NCI-H187 (cell line): Measurements from ENCODE around the gene PCDH15.

Experiments
- DNase-seq, 2 experiments: peaks; one replicate each; lab custom pipeline; 2025; lab: John Stamatoyannopoulos, UW

The PCDH15 gene

GRCh38 chr10:54800741-54801421 is at the start of gene PCDH15:
PCDH15 (minus strand) TSS chr10:54801231; CDS start chr10:54664262, 136,969 bp downstream.
- no peak for DNase-seq

GRCh38 chr10:54843932-54844331 is 42.9 kb upstream of the PCDH15 start:
- DNase-seq: no peak

GRCh38 chr10:54843085-54843646 is 42.1 kb upstream of the PCDH15 start:
- no peak for DNase-seq

- no peak for DNase-seq
Measured at GRCh38 chr10:54837479-54837878, 36.4 kb upstream of the PCDH15 start.

- no peak for DNase-seq
Measured at GRCh38 chr10:54833029-54833428, 32.0 kb upstream of the PCDH15 start.

GRCh38 chr10:54826994-54827560 is 26.0 kb upstream of the PCDH15 start:
- DNase-seq: no peak

- no peak for DNase-seq
Measured at GRCh38 chr10:54815583-54815982, 14.6 kb upstream of the PCDH15 start.

- no peak for DNase-seq
Measured at GRCh38 chr10:54808186-54808935, 7.3 kb upstream of the PCDH15 start.

- DNase-seq: no peak
Measured at GRCh38 chr10:54799506-54799905, 1.5 kb downstream of the PCDH15 start.

- no peak for DNase-seq
Measured at GRCh38 chr10:54797636-54798321, 3.3 kb downstream of the PCDH15 start.

- no peak for DNase-seq
Measured at GRCh38 chr10:54796881-54797280, 4.2 kb downstream of the PCDH15 start.

GRCh38 chr10:54776622-54777021 is 24.4 kb downstream of the PCDH15 start:
- no peak for DNase-seq

- no peak for DNase-seq
Measured at GRCh38 chr10:54772468-54773122, 28.4 kb downstream of the PCDH15 start.

GRCh38 chr10:54769051-54769450 is 32.0 kb downstream of the PCDH15 start:
- no peak for DNase-seq

GRCh38 chr10:54758791-54759190 is 42.2 kb downstream of the PCDH15 start:
- DNase-seq: no peak

GRCh38 chr10:54749623-54750022 is 51.4 kb downstream of the PCDH15 start:
- no peak for DNase-seq

GRCh38 chr10:54745436-54745835 is 55.6 kb downstream of the PCDH15 start:
- no peak for DNase-seq

- no peak for DNase-seq
Measured at GRCh38 chr10:54742416-54742815, 58.6 kb downstream of the PCDH15 start.

GRCh38 chr10:54728511-54728910 is 72.5 kb downstream of the PCDH15 start:
- DNase-seq: no peak

- no peak for DNase-seq
Measured at GRCh38 chr10:54722075-54722474, 79.0 kb downstream of the PCDH15 start.

- no peak for DNase-seq
Measured at GRCh38 chr10:54710918-54711317, 90.1 kb downstream of the PCDH15 start.

- DNase-seq: no peak
Measured at GRCh38 chr10:54708591-54708990, 92.4 kb downstream of the PCDH15 start.
